OCI-LY3 (cell line): ENCODE results near the gene ITGB1.

Source experiments
- CTCF ChIP-seq: fragments of 200-600, 300-600 bp; sonication (generic); IDR thresholded peaks from 2 replicates; pipeline ENCODE4 v1.5.1; 2014; ENCODE audit warnings: antibody characterized with exemption, low read length, low read depth
- EZH2phosphoT487 ChIP-seq: fragments of 200-600 bp; shearing (Covaris generic); IDR thresholded peaks from 2 replicates; pipeline ENCODE4 v1.6.1; 2018; ENCODE audit warnings: antibody characterized with exemption, mixed run types, low read depth

- TF ChIP-seq EZH2phosphoT487 (no peak), CTCF (no peak)
Observed at GRCh38 chr10:33005322-33006301, 47.6 kb upstream of the ITGB1 start.
